Measurements from ENCODE around the gene DFFB.

The DFFB gene

DNA sequence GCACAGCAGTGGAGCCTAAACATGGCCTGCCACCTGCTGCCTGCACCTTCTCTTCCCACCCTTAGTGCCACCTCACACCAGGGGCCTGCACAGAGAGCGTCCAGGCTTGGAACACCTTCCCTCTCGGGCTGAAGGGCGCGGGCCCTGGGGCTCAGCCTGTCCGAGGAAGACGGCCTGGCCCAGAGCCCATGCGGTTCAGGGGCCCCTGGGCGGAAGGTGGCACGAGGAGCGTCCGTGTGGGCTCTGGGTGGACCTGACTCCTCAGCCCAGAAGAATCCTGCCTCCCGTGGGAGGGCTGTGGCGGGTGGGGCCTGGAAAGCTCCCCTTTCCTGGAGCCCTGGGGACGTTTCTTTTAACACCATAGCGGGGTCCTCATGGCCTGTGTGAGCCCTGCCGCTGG lies 19.4 kb downstream of the DFFB start:
- no peak for DNase-seq

DNA sequence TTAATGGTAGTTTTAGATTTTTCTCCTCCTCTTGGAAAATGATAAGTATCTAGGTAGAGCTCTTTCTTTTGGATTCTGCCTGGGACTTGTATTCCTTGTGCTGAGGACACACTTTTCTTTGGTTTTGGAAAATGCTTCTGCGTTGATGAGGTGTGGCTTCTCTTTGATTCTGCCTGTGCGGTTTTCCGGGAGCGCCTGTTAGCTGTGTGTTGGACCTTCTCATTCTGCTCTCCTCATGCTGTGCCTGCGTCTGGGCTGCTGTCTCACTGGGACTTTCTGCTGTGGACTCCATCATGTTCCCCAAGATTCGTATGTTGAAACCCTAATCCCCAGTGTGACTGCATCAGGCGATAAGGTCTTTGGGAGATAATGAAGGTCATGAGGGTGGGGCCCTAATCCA lies 21.8 kb downstream of the DFFB start:
- DNase-seq = no peak

GRCh38 chr1:3879787-3880428 lies 22.6 kb downstream of the DFFB start:
- no peak for DNase-seq

DNA sequence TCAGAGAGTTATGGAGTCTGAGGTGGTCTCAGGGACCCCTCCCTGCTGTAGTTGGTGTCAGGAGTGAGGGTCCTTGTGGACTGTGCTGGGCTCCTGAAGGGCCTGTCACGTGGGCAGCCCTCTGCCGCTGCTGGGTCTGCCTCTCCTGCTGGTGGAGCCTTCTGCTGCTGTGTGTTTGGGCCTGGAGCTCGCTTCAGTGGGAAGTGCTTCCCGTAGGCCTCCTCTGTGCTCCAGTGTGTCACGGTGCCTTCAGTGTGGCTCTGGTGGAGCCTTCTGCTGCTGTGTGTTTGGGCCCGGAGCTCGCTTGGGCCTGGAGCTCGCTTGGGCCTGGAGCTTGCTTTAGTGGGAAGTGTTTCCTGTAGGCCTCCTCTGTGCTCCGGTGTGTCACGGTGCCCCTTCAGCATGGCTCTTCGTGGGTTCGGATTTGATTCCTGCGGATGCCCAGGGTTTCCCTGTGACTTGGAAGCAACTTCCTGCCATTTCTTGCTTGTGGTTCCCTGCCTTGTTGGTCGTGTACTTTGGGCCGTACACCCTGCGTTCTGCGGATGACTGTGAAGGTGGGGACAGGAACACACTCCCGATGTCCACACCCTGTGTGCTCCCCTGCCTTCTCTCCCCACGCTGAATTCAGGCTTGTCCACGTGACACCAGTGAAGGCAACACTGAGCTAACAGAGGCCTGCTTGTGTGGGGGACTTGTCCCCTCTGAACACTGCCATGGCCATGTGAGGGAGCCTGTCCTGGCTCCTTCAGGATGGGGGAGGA lies 23.3 kb downstream of the DFFB start:
- no peak for DNase-seq

- DNase-seq = no peak
These were observed 23.9 kb downstream of the DFFB start for GRCh38 chr1:3881193-3881480.

- DNase-seq = no peak
These were observed 26.1 kb downstream of the DFFB start for GRCh38 chr1:3883194-3883925.

DNA sequence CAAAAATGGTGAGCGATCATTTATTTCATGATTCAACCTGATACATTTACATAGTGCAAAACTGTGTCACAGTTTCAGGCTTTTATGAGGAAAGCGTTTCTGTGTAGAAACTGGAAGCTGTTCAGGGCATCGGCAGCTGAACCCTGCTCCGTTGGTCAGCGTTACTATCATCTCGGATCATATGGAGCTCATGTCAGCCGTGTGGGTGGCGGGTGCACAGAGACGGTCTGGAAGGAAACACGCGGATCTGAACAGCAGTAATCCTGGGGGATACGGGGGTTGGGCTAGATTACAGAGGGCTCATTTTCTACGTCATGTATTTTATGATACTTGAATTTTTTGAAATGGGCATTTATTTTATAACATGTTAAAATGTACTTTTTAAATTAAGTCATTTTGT lies 27.7 kb downstream of the DFFB start:
- no peak for DNase-seq

DNA sequence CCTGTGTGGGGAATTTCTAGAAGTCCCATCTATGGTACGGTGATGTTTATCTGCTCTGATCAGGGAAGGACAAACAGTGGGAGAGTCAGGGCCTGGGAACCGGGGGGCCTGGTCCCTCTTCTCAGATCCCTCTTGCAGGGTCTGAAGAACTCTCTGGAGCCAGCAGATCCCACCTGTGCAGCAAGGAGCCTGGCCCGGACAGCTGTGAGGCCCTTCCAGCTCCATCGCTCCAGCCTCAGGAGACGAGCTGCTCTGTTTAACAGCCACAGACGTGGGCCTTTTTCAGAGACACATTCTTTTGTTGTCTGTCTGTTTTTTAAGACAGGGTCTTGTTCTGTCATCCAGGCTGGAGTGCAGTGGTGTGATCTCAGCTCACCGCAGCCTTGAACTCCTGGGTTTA lies 28.3 kb downstream of the DFFB start:
- no peak for DNase-seq

DNA sequence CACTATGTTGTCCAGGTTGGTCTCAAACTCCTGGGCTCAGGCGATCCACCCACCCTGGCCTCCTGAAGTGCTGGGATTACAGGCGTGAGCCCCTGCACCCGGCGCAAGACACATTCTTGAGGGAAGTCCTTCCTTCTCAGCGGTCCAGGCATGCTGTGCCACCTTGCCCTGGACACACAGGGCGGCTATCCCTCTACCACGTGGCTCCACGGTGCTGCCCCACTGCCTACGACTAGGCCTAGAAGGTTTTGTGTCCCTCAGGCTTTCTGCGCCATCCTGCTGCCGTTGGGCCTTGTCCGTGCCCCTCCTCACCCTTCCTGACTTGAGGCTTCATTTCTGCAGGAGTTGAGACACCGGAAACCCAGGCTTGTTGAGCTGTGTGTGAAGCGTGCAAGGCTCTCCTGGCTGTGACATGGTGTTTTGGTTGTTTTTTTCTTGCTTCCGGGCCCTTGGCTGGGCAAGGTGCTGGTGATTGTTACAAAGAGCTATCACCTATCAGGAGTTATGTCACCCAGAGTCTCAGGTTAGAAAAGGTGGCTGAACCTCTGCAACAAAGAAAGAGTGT lies 28.9 kb downstream of the DFFB start:
- no peak for DNase-seq

DNA sequence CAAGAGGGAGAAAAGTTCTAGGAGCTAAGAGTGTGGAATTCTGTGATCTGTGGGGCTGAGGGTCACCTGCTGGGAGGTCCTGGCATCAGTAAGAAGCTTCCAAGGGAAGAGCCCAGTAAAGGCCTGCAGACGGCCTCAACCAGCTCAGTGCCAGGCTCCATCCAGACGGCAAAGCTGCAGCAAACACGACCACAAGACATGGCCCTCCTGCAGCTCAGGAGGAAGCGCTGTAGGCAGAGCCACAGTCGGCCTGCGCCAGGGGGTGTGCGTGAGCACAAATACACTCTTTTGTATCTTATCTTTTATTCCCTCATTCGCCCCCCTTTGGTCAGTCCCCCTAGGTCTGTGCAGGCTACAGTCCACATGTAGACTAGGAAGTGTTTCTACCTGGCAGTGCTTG lies 29.4 kb downstream of the DFFB start:
- no peak for DNase-seq

- no peak for DNase-seq
These were observed 31.0 kb downstream of the DFFB start for GRCh38 chr1:3888301-3888700.

- no peak for DNase-seq
These were observed 32.7 kb downstream of the DFFB start for GRCh38 chr1:3889936-3890335.

DNA sequence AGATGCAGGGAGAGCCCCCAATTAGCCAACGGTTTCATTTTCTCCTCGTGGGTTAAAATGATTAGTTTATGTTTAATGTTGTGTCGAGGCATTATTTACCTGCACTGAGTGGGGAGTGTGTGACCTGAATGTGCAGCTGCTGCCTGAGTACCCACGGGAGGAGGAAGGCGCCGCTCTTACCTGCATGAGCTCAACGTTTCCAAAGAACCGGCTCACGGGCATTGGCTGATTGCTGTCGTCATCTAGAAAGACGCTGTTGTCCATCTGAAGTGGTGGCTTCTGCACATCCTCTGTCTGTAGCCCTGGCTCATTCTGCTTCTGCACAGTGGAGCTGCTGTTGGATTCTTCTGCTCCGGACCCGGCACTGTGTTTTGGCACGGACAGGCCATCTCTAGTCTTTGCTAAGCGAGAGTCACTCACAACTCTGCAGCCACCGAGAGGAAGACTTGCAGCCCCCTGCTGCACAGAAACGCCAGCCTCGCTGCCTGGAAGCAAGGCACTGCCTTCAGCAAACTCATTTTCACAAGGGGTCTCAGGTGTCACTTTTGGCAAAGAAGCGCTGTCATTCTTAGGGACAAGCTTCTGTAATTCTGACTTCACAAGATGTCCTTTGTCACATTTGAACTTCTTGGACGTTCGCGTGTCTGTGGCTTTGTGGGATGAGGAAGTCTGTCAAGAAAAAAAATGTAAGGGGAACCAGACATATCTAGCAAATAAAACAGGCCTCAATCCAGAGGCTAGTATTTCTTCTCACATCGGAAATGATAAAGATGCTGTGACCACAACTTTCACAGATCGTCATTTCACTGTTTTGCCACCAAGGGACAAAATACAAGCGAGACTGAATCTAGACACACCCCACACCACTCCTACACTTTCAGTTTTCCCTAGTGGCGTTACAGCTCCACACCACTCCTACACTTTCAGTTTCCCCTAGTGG lies 33.4 kb downstream of the DFFB start:
- no peak for DNase-seq

DNA sequence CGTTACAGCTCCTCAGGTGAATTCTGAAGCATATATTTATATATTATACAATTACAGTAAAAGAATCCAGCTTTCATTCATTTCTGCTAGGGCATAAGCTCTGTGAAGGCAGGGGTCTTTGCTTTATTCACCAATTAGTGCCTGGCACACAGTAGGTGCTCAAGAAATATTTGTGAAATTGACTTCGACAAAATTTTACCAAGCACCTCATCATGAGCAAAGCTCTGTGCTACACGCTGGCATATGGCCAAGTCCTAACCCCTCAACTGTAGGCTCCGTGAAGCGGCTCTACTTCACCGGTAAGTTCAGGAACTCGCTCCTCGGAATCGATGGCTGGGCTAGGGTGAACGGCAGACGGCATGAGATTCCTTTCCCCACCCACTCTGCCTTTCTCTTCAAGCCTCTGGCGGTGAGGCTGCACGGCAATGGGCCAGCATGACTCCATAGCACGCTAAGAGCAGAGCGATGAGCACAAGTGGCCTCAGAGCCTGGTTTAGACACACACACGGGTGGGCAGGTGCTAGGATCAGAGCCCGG lies 34.1 kb downstream of the DFFB start:
- DNase-seq = no peak

DNA sequence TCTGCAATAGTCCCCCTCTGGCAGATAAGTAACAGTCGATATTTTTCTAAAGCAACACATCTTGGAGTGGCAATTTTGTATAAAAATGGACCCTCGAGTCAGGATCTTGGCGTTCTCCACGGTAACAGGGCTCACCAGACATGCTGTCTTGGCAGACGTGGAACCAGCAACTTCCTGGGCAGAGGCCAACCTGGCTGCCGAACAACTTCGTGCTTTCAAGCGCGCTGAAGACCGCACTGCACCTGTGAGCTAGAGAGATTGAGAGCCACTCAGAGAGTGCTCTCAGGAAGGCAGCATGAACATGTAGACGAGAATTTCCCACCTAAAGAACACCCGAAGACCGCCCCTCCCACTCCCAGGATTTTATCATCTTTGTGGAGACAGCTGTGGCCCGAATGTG lies 35.5 kb downstream of the DFFB start:
- DNase-seq = no peak

DNA sequence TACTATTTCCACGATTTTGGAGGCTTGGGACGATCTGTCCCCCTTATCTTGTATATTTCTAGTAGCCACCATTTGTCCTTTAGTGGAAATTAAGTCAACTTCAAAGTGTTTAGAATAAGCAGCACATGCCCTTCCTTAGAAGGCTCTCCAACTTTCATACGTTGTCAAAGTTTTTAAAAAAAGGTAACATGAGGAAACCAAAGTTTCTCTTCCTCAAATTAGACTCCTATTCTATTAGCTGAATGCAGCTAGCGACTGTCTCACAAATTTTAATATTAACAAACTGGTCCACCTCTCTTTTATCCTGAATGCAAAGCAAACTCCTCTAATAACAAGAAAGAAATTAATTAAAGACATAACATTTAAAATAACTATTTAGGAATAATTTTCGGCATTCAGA lies 35.9 kb downstream of the DFFB start:
- no peak for DNase-seq

GRCh38 chr1:3894626-3895278 lies 37.5 kb downstream of the DFFB start:
- DNase-seq = no peak

DNA sequence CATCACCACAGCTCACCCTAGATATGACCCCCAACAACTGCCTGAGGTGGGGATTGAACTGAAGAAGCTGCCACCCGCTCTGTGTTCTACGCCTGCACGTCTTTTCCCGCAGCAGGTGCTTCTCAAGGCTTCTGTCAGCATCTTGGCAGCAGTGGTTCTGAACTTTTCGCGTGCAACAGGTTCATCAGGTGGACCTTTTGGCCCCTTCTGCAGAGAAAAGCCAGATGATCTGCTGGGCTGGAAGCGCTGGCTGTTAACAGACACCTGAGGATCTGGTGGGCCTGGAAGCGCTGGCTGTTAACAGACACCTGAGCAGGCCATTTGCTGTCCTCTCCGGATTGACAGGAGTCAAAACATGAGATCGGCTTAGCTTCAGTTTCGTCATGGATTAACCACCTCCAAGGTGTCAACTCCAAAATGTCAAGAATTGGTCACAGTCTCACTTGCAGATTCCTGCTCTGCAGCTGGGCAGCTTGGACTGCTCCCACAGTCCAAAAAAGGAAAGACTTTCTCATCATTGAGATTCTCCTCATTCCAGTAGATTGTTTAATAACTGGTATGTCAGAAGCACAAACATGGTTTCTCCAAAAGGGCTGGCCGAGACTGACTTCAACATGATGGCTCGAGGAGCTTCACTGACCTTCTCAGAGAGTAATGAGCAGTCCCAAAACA lies 38.1 kb downstream of the DFFB start:
- no peak for DNase-seq

DNA sequence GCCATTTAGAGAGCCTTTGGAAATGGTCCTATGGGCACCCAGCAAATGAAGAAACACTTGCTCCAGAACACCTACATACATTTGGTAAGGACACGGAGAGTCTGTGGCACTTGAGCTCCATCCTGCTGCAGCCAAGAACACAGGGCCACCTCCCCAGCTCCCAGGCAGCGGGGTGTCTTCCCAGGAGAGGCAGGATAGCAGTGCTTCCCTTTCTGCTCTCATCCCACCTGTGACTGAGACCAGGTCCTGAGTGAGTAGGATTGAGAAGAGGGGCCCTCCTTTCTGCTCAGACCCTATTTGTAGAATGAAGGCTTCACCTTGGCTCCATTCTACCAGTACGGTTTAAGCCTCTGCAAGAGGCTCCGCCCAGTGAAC lies 38.7 kb downstream of the DFFB start:
- DNase-seq = no peak

DNA sequence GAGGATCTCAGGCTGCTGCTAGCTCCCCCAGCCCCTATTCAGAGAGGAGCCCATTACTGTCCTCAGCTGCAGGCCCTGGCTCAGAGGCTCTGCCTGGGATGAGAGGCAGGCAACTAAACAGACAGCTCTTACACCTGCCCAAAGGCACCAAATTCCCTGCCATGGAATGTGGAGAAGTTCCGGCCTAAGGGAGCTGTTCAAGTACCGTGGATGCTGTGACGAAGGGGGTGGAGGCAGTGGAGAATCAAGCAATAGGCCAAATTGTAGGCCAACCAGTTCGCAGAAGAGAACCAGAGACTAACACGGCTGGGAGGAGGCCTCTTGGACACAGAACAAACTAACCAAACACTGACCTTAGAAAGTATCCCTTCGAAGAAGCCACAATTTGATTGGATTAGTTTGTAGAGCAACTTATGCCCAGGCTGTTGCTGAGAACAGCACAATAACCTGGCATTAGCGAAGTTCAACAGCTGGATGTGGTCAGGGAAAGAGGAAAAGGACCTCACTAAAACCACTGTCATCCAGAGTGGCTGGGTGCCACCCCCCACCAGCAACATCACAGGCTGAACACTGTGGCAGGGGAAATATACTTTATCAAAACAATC lies 39.2 kb downstream of the DFFB start:
- DNase-seq = no peak

DNA sequence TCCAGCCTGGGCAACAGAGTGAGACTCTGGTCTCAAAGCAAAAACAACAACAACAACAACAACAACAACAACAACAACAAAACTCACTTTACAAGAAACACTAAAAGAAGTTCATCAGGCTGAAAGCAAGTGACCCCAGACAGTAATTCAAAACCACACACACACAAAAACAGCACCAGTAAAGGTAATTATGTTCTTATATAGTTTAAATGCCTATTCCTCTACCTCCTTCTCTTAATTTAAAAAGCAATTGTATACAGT lies 41.1 kb downstream of the DFFB start:
- no peak for DNase-seq

All from HCEC 1CT (cell line).